IPS-18a (cell line): ENCODE results near the gene FHIT.
"Not testable (repeated sequence)": the region's sequence is repeated elsewhere in the genome, so short reads cannot be mapped to it uniquely, and the experiment has no call there.

Experiments
- H3K27ac ChIP-seq: one replicate; pipeline ENCODE4 v1.5.1; 2013; ENCODE audit warnings: low read length
- H3K27me3 ChIP-seq: one replicate; pipeline ENCODE4 v1.6.1; 2013; ENCODE audit warnings: mild to moderate bottlenecking, low read length; ENCODE audit not compliant: control insufficient read depth, insufficient read depth
- H3K36me3 ChIP-seq: one replicate; pipeline ENCODE4 v1.6.1; 2013; ENCODE audit warnings: low read depth, low read length; ENCODE audit not compliant: control insufficient read depth
- H3K4me1 ChIP-seq: one replicate; pipeline ENCODE4 v1.6.1; 2013; ENCODE audit warnings: low read depth, low read length; ENCODE audit not compliant: control insufficient read depth
- H3K4me3 ChIP-seq: one replicate; pipeline ENCODE4 v1.5.1; 2013; ENCODE audit warnings: low read length
- H3K9ac ChIP-seq: one replicate; pipeline ENCODE4 v1.6.1; 2013; ENCODE audit warnings: mild to moderate bottlenecking, low read length, moderate library complexity
- H3K9me3 ChIP-seq: one replicate; pipeline ENCODE4 v1.6.1; 2013; ENCODE audit warnings: low read depth, low read length; ENCODE audit not compliant: control insufficient read depth

The FHIT gene

DNA sequence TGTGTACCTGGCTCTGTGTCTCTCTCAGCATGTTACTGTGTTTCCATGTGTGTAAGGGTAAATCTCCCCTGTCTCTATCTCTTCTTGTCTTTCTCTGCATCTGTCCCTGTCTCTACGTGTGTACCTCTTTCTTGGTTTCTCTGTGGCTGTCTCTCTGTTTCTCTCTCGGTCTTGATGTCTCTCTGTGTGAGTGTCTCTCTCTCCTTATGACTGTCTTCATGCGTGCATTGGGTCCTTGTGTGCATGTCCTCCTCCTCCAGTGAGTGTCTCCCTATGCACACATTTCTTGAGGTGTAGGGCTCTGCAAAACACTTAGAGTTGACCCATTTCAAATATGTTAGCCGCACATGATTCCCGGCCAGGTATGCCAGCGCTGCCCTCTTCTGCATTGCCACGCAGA, 1298.1 kb downstream of the FHIT start:
- no peak overlapping the region for H3K9ac ChIP-seq
- no peaks in the 10 kb centered on the region for H3K27me3 ChIP-seq
- no peak overlapping the region for H3K4me3 ChIP-seq
- no peaks in the 10 kb centered on the region for H3K4me1 ChIP-seq
- no peak overlapping the region for H3K27ac ChIP-seq
- H3K9me3 ChIP-seq, result no peaks in the 10 kb centered on the region
- no peaks in the 10 kb centered on the region for H3K36me3 ChIP-seq

DNA sequence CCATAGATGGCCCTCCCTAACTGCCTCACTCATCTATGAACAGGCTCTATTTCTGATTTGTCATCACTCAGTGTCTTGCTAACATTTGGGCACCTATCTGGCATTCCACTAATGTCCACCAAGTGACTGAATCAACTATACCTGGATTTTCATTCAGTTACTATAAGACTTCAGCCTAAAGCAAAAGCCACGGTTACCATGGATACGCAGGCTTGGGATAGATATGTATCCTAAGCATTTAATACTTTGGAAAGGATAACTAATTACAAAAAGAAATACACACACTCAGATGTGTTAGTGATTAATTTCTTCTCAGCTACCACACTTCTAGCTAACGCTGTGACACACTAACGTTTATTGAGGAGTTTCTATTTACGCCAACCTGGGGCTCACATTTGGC, 1301.9 kb downstream of the FHIT start:
- no peaks in the 10 kb centered on the region for H3K9me3 ChIP-seq
- no peak overlapping the region for H3K4me3 ChIP-seq
- no peaks in the 10 kb centered on the region for H3K27me3 ChIP-seq
- H3K4me1 ChIP-seq, result no peaks in the 10 kb centered on the region
- no peaks in the 10 kb centered on the region for H3K36me3 ChIP-seq
- no peak overlapping the region for H3K9ac ChIP-seq
- no peak overlapping the region for H3K27ac ChIP-seq

DNA sequence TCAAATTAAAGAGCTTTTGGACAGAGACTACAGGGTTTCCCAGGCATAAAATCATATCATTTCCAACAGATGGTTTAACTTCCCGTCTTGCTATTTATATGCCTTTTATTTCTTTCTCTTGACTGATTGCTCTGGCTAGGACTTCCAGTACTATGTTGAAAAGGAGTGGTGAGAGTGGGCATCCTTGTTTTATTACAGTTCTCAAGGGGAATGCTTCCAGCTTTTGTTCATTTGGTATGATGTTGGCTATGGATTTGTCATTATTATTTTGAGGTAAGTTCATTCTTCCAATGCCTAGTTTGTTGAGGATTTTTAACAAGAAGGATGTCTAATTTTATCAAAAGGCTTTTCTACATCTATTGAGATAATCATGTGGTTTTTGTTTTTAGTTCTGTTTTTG, 1304.9 kb downstream of the FHIT start:
- Histone ChIP-seq H3K4me1 (no peaks in the 10 kb centered on the region), H3K36me3 (no peaks in the 10 kb centered on the region), H3K4me3 (no peak overlapping the region), H3K27me3 (no peaks in the 10 kb centered on the region), H3K27ac (no peak overlapping the region), H3K9ac (no peak overlapping the region), H3K9me3 (no peaks in the 10 kb centered on the region)

DNA sequence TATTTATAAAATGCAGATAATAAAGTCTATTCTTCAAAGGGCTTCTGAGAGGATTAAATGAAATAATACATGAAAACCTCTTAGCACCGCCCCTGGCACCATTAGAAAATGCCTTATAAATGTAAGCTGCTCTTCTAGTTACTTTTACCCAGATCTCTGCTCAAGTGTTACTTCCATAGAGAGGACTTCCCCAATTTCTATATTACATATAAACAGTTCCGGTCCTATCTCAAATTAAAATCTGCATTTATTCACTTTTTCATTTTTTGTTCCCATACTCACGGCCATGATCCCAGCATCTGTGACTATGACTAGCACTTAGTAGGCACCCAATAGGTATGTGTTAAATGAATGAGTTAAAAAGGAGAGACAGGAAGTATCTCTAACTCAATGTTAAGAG, 1310.5 kb downstream of the FHIT start:
- no peak overlapping the region for H3K4me3 ChIP-seq
- no peaks in the 10 kb centered on the region for H3K27me3 ChIP-seq
- H3K9me3 ChIP-seq, result no peaks in the 10 kb centered on the region
- H3K4me1 ChIP-seq, result no peaks in the 10 kb centered on the region
- H3K36me3 ChIP-seq, result no peaks in the 10 kb centered on the region
- no peak overlapping the region for H3K9ac ChIP-seq
- no peak overlapping the region for H3K27ac ChIP-seq

DNA sequence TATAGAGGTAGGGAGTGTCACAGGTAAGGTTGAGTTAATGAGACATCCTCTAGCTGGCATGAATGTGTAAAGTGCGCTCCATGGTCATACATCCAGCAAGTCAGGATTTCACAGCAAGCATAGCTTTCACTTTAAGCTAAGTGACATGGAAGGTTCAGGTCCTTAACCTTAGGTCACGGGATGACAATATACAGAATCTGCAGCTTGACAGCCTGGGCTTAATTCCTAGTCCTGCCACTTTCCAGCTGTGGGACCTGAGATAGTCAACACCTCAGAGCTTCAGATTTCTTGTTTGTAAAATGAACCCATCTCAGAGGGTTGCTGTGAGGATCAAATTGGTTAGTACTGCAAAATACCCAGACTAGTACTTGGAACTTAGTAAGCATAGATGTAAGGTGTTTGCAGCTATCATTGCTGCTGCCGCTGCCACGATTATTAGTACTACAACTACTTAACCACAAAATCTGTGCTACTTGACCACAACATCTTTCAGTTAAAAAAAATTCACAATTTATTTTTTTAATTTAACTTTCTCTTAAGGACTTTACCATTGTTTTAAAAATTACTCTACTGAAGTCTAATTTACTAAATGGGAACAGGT, 1311.3 kb downstream of the FHIT start:
- Histone ChIP-seq H3K27me3 (no peaks in the 10 kb centered on the region), H3K4me1 (no peaks in the 10 kb centered on the region), H3K27ac (no peak overlapping the region), H3K36me3 (no peaks in the 10 kb centered on the region), H3K9me3 (no peaks in the 10 kb centered on the region), H3K4me3 (no peak overlapping the region), H3K9ac (no peak overlapping the region)

DNA sequence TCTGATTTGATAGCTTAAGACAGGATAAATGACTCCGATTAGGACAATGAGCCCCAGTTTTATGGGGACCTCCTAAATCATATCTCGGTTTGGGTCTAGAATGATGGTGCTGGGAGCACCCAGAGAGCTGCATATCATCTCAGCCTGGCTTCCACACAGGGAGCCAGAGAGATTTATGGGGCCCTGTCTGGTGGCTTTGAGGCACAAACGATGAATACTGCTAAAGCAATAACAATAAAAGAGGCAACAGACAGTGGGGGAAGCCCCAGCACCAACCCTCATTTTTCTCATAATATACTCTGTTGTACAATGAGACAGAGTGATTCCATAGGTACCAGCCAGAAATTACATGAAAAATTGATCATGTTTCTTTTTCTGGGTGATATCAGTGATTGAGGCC, 1312.4 kb downstream of the FHIT start:
- H3K4me3 ChIP-seq, result no peak overlapping the region
- no peaks in the 10 kb centered on the region for H3K36me3 ChIP-seq
- no peak overlapping the region for H3K9ac ChIP-seq
- H3K27me3 ChIP-seq, result no peaks in the 10 kb centered on the region
- no peak overlapping the region for H3K27ac ChIP-seq
- no peaks in the 10 kb centered on the region for H3K4me1 ChIP-seq
- no peaks in the 10 kb centered on the region for H3K9me3 ChIP-seq

DNA sequence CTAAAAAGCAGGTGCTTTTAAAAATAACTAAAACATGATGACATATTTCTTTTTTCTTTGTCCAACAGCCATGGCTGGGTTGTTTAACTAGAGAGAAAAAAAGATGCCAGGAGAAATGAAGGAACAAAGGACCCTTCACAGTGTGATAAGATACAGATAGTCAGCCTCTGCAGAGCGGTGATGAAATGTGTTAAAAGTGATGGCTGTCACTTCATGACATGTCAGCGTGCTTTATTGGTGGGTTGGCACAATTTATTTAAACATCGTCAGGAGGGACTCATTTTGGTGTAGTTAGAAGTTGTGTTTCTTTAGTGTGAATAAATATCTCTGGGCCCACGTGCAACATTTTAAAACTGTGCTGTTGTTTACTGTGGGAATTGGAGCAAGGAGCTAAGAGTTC, 1314.1 kb downstream of the FHIT start:
- H3K9ac ChIP-seq, result no peak overlapping the region
- no peaks in the 10 kb centered on the region for H3K9me3 ChIP-seq
- no peaks in the 10 kb centered on the region for H3K4me1 ChIP-seq
- H3K27me3 ChIP-seq, result no peaks in the 10 kb centered on the region
- no peak overlapping the region for H3K4me3 ChIP-seq
- H3K27ac ChIP-seq, result no peak overlapping the region
- no peaks in the 10 kb centered on the region for H3K36me3 ChIP-seq

DNA sequence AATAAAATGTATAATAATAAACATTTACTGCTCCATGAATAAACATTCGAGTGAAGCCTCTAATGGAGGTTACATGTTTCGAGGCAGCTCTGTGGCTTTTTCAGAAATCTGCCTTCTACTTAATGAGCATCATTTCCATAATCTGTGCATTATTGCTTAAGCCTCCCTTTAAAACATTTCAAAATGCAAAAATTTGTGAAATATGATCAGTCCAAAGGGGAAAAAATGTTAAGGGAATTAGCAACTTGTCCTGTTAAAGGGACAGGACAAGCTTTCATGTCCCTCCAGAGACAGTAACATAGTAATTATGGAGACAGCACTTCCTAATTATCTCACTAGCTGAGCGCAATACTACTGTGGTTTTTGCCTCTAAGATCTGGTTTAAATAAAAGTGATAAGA, 1314.8 kb downstream of the FHIT start:
- Histone ChIP-seq H3K27ac (no peak overlapping the region), H3K9me3 (no peaks in the 10 kb centered on the region), H3K4me1 (no peaks in the 10 kb centered on the region), H3K36me3 (no peaks in the 10 kb centered on the region), H3K9ac (no peak overlapping the region), H3K4me3 (no peak overlapping the region), H3K27me3 (no peaks in the 10 kb centered on the region)

DNA sequence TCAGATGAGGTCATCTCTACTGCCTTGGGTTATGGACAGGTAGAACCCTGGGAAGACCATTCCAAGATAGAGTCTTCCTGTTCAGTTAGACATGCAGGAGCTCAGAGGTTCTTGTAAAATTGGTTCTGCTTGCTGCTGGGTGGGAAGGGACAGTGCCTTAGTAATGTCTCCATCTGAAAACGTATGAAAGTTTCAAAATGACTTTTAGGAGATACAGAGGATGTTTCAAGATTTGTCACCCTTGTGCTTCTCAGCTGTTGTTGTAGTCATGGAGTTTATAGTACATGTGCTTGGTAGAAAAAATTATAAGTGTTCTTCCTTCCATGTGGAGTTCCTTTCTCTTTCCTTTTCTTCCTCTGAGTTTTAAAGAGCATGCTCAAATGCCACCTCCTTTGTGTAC, 1316.2 kb downstream of the FHIT start:
- H3K4me1 ChIP-seq, result no peaks in the 10 kb centered on the region
- no peak overlapping the region for H3K4me3 ChIP-seq
- H3K36me3 ChIP-seq, result no peaks in the 10 kb centered on the region
- H3K9me3 ChIP-seq, result no peaks in the 10 kb centered on the region
- H3K9ac ChIP-seq, result no peak overlapping the region
- no peaks in the 10 kb centered on the region for H3K27me3 ChIP-seq
- H3K27ac ChIP-seq, result no peak overlapping the region

DNA sequence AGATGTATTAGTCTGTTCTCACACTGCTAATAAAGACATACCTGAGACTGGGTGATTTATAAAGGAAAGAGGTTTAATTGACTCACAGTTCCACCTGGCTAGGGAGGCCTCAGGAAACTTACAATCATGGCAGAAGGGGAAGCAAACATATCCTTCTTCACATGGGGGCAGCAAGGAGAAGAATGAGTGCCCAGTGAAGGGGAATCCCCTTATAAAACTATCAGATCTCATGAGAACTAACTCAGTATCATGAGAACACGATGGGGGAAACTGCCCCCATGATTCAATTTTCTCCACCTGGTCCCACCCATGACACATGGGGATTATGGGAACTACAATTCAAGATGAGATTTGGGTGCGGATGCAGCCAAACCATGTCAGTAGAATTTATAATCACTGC, 1316.7 kb downstream of the FHIT start:
- H3K36me3 ChIP-seq, H3K4me1 ChIP-seq, H3K27ac ChIP-seq, H3K9ac ChIP-seq, H3K27me3 ChIP-seq, H3K9me3 ChIP-seq, H3K4me3 ChIP-seq: not testable (repeated sequence)

DNA sequence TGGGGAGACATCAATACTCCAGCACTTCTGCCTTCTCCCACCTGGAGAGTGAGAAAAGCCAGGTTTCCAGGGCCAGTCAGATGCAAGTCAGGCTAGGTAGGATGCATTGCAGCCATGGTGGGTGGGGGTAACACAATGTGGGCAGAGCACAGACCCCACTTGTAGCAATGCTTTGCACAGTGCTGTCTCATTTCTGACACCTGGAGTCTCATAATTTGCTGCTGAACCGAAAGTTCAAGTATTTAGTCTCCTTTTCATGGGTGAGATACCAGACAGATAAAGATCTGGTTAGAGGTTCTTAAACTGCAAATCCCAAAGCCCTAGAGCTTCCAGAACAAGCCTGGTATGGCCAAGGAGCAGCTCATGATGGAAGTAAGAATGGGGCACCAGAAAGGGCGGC, 1321.1 kb downstream of the FHIT start:
- Histone ChIP-seq H3K4me1 (no peaks in the 10 kb centered on the region), H3K4me3 (no peak overlapping the region), H3K36me3 (no peaks in the 10 kb centered on the region), H3K9ac (no peak overlapping the region), H3K9me3 (no peaks in the 10 kb centered on the region), H3K27me3 (no peaks in the 10 kb centered on the region), H3K27ac (no peak overlapping the region)

DNA sequence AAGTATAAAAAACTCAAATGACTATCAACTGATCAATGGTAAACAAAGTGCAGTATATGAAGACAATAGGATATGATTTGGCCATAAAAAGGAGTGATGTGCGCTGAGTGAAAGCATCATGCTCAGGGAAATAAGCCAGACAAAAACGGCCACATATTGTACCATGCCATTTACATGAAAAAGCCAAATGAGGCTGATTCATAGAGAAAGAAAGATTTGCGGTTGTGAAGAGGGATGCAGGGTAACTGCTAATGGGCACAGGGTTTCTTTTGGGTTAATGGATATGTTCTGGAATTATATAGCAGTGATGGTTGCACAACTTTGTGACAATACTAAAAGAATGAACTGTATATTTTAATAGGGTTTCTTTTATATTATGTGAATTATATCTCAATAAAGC, 1324.2 kb downstream of the FHIT start:
- H3K4me3 ChIP-seq, result no peak overlapping the region
- H3K27me3 ChIP-seq, result no peaks in the 10 kb centered on the region
- no peak overlapping the region for H3K9ac ChIP-seq
- no peaks in the 10 kb centered on the region for H3K36me3 ChIP-seq
- H3K27ac ChIP-seq, result no peak overlapping the region
- no peaks in the 10 kb centered on the region for H3K9me3 ChIP-seq
- H3K4me1 ChIP-seq, result no peaks in the 10 kb centered on the region
